NCI-H2171 (cell line): ENCODE measurements around the gene LRTM2.
A peak's percentile ranks its signal among the peaks of the same experiment; 100 is the strongest.

Experiments used
- DNase-seq: peaks from one replicate; lab custom pipeline; 2025; lab: John Stamatoyannopoulos, UW

Gene LRTM2

DNA sequence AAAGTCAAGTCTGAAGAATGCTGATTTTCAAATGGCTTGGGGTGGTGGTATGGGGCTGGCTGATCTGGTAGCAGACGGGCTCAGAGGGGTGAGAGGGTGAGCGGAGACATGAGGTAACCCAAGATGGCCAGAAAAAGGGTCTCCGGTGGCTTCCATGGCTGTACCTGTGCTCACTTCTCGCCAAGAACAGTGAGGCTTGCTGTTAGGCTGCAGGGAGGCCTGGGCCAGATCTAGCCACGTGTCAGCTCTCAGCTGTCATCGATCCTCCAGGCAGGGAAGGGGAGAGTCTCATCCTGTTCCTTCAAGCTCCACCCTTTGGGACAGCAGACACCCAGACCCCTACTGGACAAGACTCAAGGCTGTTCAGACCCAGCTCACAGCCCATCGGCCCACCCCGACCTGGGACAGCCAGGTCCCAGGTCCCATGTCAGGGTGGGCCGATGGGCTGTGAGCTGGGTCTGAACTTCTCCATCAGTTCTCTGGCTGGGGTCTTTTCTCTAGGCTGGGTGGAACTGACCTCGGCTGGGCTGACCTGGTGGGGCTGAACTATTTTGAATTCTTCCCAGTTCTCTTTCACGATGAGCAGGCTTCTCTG, 9.0 kb downstream of the LRTM2 start:
- no peak for DNase-seq

DNA sequence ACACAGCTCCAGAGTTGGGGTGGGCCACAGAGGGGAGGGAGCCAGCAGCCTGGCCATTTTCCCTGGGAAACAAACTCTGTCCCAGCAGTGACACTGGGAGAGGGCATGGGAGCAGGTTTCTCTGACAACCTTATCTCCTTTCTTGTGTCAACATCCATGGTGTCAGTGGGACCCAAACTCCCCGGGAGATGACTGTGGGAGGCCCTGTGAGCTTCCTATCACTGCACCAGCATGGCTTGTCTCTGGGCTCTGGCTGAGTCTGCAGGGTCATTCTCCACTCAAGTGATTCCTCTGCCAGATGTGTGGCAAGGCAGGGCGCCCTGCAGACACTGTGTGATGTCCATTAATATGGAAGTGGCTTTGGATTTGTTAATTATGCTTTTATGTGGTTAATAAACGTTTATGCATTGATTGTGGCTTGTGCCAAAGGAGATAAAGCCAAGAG, 10.1 kb downstream of the LRTM2 start:
- no peak for DNase-seq

- DNase-seq = no peak
Observed at GRCh38 chr12:1830981-1831963, 10.9 kb downstream of the LRTM2 start.

DNA sequence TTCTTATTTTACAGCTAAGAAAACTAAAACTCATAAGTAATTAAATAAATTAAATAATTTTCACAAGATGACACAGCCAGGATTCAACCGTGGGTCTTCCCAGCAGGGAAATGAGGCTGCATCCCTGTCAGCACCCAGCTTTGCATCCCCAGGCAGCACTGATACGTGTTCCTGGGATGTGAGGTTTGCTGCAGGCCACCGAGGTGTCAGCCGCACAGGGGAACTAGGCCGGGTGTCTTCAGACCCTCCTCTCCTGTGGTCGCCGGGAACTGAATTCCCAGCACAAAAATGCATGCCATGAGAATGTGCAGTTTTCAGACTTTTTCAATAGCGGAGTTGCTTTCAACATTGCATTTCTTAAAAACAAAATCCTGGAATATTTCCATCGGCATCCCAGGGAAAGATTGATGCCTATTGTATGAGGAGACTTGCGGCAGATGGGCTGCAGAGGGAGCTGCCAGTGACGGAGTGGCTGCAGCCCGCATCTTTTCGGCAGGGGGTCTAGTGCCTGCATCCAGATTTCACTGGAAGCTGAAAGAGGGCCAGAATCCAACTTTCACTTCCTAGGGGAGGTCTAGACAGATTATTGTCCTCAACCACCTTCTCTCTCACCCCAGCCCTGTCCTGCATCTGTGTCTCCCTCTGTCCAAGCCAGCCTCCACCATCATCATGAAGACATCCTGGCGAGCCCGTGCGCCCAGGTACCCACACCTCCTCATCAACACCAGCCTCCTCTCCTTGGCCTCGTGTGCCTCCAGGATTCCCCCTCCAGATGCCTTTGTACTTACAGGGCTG, 12.6 kb downstream of the LRTM2 start:
- peak; percentile 74 for DNase-seq

GRCh38 chr12:1833596-1834028, 13.2 kb downstream of the LRTM2 start:
- DNase-seq = no peak

DNA sequence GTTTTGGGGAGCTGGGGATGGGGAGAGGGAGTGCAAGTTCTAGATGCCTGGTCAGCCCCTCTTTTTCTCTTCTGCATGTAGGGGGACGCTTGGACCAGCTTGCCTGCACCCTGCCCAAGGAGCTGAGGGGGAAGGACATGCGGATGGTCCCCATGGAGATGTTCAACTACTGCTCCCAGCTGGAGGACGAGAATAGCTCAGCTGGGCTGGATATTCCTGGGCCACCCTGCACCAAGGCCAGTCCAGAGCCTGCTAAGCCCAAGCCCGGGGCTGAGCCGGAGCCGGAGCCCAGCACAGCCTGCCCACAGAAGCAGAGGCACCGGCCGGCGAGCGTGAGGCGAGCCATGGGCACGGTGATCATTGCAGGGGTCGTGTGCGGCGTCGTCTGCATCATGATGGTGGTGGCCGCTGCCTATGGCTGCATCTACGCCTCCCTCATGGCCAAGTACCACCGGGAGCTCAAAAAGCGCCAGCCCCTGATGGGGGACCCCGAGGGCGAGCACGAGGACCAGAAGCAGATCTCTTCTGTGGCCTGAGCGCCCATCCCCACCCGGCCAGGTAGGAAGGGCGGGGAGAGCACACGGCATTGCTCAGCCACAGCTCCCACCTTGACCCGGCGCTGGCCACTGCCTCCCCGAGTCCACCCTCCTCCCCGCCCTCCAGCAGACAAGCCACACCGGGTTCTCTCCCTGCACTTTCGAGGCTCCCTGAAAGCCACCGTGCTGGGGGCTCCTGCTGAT, 14.0 kb downstream of the LRTM2 start:
- DNase-seq = no peak

GRCh38 chr12:1835211-1836131, 15.1 kb downstream of the LRTM2 start:
- DNase-seq = peak; percentile 92

- no peak for DNase-seq
Observed at GRCh38 chr12:1836241-1836803, 16.0 kb downstream of the LRTM2 start.

GRCh38 chr12:1836854-1837421, 16.6 kb downstream of the LRTM2 start:
- DNase-seq = peak; percentile 97

- DNase-seq = no peak
Observed at GRCh38 chr12:1837541-1838204, 17.3 kb downstream of the LRTM2 start.

- DNase-seq = peak; percentile 26
Observed at GRCh38 chr12:1838205-1838993, 18.0 kb downstream of the LRTM2 start.

GRCh38 chr12:1838994-1839365, 18.6 kb downstream of the LRTM2 start:
- no peak for DNase-seq

DNA sequence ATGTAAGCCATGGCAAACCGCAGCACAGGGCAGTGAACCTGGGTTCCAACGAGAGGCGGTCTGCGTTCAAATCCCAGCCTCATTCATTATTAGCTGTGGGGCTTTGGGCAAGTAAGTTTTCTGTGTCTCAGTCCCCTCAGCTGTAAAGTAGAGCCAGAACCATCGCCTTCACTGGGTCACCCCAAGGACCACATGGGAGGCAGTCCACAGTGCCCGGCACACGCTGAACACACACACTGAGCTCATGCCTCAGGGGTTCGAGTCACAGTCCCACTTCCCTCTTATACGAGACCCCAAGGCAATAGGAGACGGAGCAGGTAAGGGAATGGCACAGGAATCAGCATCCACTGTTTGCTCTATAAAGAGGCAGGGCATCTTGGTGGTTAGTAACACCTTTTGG, 19.1 kb downstream of the LRTM2 start:
- no peak for DNase-seq

DNA sequence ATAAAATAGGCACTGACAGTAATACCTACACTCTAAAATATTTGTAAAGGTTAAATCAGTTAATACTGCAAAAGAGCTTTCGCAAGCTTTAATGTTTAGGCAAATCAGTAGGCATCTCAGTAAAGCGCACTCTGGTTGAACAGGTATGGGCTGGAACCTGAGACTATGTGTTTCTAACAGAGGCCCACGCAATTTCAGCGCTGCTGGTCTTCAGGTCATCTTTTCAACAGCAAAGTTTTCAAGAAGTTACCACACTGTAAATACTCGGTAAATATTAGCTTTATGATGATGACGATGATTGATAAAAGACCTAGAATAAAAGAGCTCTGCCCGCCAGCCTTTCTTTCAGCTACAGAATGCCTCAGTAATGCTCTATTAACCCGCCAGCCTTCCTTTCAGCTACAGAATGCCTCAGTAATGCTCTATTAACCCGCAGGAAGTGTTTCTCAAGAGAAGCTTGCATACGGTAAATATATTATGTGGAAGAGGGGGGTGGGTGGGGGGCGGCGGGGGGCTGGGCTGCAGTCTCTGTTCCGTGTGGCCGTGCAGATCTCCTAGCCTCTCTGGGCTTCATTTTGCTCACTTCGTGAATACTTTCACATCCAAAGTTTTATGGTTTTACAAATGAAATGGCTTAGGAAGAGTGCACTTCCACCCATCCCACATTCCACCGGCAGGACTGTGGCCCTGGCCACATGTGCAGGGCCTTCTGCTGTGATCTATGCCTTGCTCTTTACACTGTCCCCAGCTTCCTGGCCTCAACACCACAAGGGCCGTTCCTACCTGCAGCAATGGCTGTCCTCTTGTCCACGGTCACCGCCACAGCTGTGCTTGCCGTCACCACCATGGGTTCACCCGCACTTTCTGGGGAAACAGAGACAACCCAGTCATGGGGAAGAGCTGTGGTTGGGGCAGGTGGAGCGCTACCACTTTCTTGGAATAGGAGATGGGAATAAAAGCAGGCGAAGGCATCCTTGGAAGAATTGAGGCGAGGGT, 19.9 kb downstream of the LRTM2 start:
- no peak for DNase-seq

GRCh38 chr12:1840981-1841425, 20.6 kb downstream of the LRTM2 start:
- no peak for DNase-seq

DNA sequence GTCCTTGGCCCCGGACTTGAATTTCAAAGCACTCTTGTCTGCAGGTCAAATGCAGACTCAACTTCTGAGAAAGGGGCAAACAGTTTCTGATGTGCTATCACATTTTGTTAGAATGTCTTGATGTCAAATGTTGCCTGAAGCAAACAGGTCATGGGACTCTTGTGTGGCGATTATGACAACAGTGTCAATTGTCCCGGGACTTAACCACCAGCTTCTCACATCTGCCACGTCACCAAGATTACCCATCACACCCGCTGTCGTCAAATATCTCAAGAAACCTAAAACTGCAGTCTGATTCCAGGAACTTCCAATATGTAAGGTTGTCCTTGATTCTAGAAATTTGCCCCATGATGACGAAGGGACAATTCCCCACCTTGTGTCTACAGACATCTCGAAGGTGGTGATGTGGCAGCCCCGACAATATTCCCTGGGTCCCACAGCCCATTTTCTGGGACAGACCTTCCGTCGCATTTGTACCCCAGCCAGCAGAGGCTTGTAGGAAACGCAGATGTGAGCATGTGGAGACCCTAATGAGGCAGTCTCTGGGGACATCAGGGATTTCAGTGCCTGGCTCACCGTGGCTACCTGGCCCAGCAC, 21.3 kb downstream of the LRTM2 start:
- peak; percentile 97 for DNase-seq
